Caco-2 (cell line): ENCODE data around the gene SPTB. TPM values are rescaled to one million over a fixed set of nuclear protein-coding genes. Genes with fewer than 3 reads are reported as not detected.

Experiments
- BruUV-seq: library from RNA; stranded (reverse); fragments of 400-500 nt; replicated peaks from 2 replicates; lab custom pipeline; 2021; lab: Mats Ljungman, UMichigan
- CTCF ChIA-PET: fragments of 300-600 bp; sonication (Branson Sonifier 250); formaldehyde crosslinking; loops from one replicate; lab custom pipeline; 2022; ENCODE audit warnings: antibody characterized with exemption; lab: Charles Lee
- POLR2A ChIA-PET: fragments of 300-600 bp; sonication (Branson Sonifier 250); formaldehyde crosslinking; loops from one replicate; lab custom pipeline; 2022; ENCODE audit warnings: antibody characterized with exemption; lab: Charles Lee
- DNase-seq, 2 experiments: peaks; one replicate each; pipeline versions ENCODE4 v3.0.0 to v3.0.0-alpha.2; 2020 to 2022
- H3K27me3 ChIP-seq: replicated peaks from 2 replicates; pipeline ENCODE4 v1.6.0; 2011; ENCODE audit warnings: low read length; ENCODE audit not compliant: control insufficient read depth, insufficient read depth
- H3K36me3 ChIP-seq: 2 replicates; pipeline ENCODE4 v1.5.1; 2011; ENCODE audit warnings: low read length; ENCODE audit not compliant: control insufficient read depth, insufficient read depth
- H3K4me1 ChIP-seq: fragments of 250-450 bp; sonication (Bioruptor Pico); 2 replicates; pipeline ENCODE4 v1.5.1; 2020; ENCODE audit warnings: mild to moderate bottlenecking
- H3K4me3 ChIP-seq: 2 replicates; pipeline ENCODE4 v1.5.1; 2011; ENCODE audit warnings: low read depth, mild to moderate bottlenecking, control low read depth, low read length
- H3K9me3 ChIP-seq: fragments of 250-450 bp; sonication (Bioruptor Pico); 2 replicates; pipeline ENCODE4 v1.5.1; 2020; ENCODE audit warnings: mild to moderate bottlenecking, moderate library complexity
- H3K27ac Mint-ChIP-seq: one replicate; pipeline ENCODE4 v1.8.0; 2022; ENCODE audit warnings: mixed read lengths; ENCODE audit not compliant: unreplicated experiment
- H3K27me3 Mint-ChIP-seq: one replicate; pipeline ENCODE4 v1.8.0; 2022; ENCODE audit warnings: mixed read lengths; ENCODE audit not compliant: insufficient read depth, unreplicated experiment
- H3K36me3 Mint-ChIP-seq: one replicate; pipeline ENCODE4 v1.8.0; 2022; ENCODE audit warnings: mild to moderate bottlenecking, mixed read lengths; ENCODE audit not compliant: insufficient read depth, unreplicated experiment
- H3K4me1 Mint-ChIP-seq: one replicate; pipeline ENCODE4 v1.8.0; 2022; ENCODE audit warnings: low read depth, mixed read lengths; ENCODE audit not compliant: unreplicated experiment
- H3K4me3 Mint-ChIP-seq: one replicate; pipeline ENCODE4 v1.8.0; 2022; ENCODE audit warnings: mild to moderate bottlenecking, moderate library complexity, mixed read lengths; ENCODE audit not compliant: unreplicated experiment
- H3K9me3 Mint-ChIP-seq: one replicate; pipeline ENCODE4 v1.8.0; 2022; ENCODE audit warnings: mixed read lengths; ENCODE audit not compliant: unreplicated experiment
- intact Hi-C: fragments of 100-400 bp; cut with micrococcal nuclease; formaldehyde crosslinking; loops from one replicate; pipeline ENCODE4 v1.10.0; 2022; ENCODE audit not compliant: unreplicated experiment
- total RNA-seq: library from RNA; stranded (reverse); gene quantifications from 2 replicates; pipeline ENCODE4 v1.2.3, GENCODE V29; 2022
- TF ChIP-seq, protein P1 (sequence below), 2 experiments: fragments of 200-600 bp in 1 of 2; IDR thresholded peaks; 1 replicate in 1 of 2; 2 replicates in 1 of 2; pipeline versions ENCODE4 v1.5.1 to v1.8.0; 2011 to 2022; ENCODE audit warnings: antibody characterized with exemption in 1 of 2, control low read depth in 1 of 2, inconsistent platforms in 1 of 2, low read depth in 1 of 2, low read length in 1 of 2, mild to moderate bottlenecking in 1 of 2, moderate library complexity in 1 of 2; ENCODE audit not compliant: insufficient read depth in 1 of 2, severe bottlenecking in 1 of 2, unreplicated experiment in 1 of 2

The SPTB gene
- total RNA-seq, 1 experiment from 2014 or later, result 1.7 TPM

DNA sequence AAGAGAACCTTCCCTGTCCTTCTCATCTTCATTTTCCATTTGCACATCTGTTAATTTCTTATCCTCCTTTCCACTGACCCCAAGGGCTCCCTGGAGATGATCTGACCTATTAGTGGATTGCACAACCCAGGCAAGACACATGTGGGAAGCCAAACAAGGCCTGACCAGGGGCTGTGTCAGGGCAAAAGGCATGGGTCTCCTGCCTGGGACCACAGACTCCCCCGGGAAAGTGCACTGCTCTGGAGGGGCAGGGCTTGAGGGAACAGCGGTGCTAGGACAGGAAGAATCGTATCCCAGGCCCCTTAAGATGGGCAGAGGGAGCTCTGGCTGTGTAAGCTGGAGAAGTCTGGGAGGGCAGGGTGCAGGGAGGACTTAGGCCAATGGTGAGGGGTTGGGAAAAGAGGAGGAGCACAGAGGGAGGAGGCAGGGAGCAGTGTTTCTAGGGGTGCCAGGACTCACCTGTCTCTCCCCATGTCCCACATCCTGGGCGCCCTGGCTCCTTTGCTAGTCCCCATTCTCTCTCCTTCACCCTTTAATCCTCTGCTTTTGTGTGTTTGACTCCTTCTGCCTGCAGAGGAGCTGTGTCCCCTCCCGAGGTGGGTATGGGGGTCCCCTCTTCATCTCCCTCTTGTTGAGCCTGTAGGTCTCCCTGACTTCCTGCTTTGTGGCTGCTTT is 150.2 kb downstream of the SPTB start:
- intact Hi-C loops, result no loop called here
- no peak for DNase-seq
- peaks cover 56% of the 10 kb centered on the region for H3K36me3 Mint-ChIP-seq
- H3K9me3 ChIP-seq, result no peaks in the 10 kb centered on the region
- H3K27me3 Mint-ChIP-seq, result no peaks in the 10 kb centered on the region
- H3K4me3 ChIP-seq, result no peak overlapping the region
- BruUV-seq, result no TSS peak
- H3K9me3 Mint-ChIP-seq, result no peaks in the 10 kb centered on the region
- peaks cover 16% of the 10 kb centered on the region for H3K36me3 ChIP-seq
- H3K4me1 Mint-ChIP-seq, result peaks cover 13% of the 10 kb centered on the region
- H3K4me1 ChIP-seq, result peaks cover 26% of the 10 kb centered on the region
- ChIA-PET CTCF (interaction anchor here (0.5 kb wide), 1 partner anchor 18 kb away, joined by 3 read pairs; no protein-coding TSS in a partner anchor), POLR2A (no interaction called here)
- no peak overlapping the region for H3K27ac Mint-ChIP-seq
- TF ChIP-seq, protein P1, sequence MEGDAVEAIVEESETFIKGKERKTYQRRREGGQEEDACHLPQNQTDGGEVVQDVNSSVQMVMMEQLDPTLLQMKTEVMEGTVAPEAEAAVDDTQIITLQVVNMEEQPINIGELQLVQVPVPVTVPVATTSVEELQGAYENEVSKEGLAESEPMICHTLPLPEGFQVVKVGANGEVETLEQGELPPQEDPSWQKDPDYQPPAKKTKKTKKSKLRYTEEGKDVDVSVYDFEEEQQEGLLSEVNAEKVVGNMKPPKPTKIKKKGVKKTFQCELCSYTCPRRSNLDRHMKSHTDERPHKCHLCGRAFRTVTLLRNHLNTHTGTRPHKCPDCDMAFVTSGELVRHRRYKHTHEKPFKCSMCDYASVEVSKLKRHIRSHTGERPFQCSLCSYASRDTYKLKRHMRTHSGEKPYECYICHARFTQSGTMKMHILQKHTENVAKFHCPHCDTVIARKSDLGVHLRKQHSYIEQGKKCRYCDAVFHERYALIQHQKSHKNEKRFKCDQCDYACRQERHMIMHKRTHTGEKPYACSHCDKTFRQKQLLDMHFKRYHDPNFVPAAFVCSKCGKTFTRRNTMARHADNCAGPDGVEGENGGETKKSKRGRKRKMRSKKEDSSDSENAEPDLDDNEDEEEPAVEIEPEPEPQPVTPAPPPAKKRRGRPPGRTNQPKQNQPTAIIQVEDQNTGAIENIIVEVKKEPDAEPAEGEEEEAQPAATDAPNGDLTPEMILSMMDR (IDR thresholded peaks at IDR 0.05; ENCODE audit: insufficient read depth in 1 of 2, low read depth in 1 of 2, low read length in 1 of 2, severe bottlenecking in 1 of 2, unreplicated experiment in 1 of 2), result no peak
- H3K27me3 ChIP-seq, result no peaks in the 10 kb centered on the region
- no peak overlapping the region for H3K4me3 Mint-ChIP-seq

DNA sequence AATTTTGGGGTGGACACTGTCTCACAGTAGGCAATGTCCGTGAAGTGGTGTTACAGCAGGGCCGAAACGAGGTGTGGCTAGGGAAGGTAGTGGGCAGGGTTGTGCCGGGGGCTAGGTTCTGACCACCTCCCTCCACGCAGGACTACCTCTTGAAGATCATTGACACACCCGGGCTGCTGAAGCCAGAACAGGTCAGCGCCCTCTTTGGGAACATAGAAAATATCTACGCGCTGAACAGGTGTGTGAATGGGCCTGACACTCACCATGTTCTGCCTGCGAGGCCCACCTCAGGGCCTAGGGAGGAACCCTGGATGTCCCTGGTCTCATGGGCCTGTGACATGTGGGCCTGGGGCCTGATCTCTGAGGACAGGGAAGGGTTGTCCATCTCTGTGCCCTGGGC is 150.9 kb downstream of the SPTB start:
- Mint-ChIP-seq H3K36me3 (peaks cover 61% of the 10 kb centered on the region), H3K27me3 (no peaks in the 10 kb centered on the region), H3K27ac (no peak overlapping the region), H3K4me3 (no peak overlapping the region), H3K4me1 (peaks cover 20% of the 10 kb centered on the region), H3K9me3 (no peaks in the 10 kb centered on the region)
- H3K4me1 ChIP-seq, result peaks cover 33% of the 10 kb centered on the region
- ChIA-PET CTCF (interaction anchor here (0.5 kb wide), 1 partner anchor 17 kb away, joined by 3 read pairs; no protein-coding TSS in a partner anchor), POLR2A (no interaction called here)
- BruUV-seq, result no TSS peak
- intact Hi-C loops, result no loop called here
- no peak overlapping the region for H3K4me3 ChIP-seq
- TF ChIP-seq, protein P1 (IDR thresholded peaks at IDR 0.05; ENCODE audit: insufficient read depth in 1 of 2, low read depth in 1 of 2, low read length in 1 of 2, severe bottlenecking in 1 of 2, unreplicated experiment in 1 of 2), result no peak
- H3K9me3 ChIP-seq, result no peaks in the 10 kb centered on the region
- H3K27me3 ChIP-seq, result no peaks in the 10 kb centered on the region
- H3K36me3 ChIP-seq, result peaks cover 16% of the 10 kb centered on the region
- no peak for DNase-seq

DNA sequence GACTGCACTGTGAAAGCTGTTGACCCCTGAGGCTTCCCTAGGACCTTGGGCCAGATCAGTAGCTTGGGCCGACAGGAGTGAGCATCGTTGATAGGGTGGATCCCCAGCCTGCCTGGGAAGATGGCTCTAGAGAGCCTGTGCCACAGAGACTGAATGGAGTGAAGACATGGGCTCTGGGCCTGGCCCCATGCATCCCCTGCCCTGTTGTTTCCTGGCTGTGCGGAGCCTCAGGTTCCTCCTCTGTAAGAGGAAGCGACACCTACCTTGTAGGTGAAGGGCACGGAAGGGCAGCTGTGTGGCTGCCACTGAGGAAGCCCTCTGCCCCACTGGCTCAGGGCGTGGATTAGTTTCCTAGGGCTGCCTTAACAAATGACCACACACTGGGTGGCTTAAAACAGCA is 151.6 kb downstream of the SPTB start:
- peak overlapping the region; percentile 57 for H3K27ac Mint-ChIP-seq
- no peak for DNase-seq
- Histone ChIP-seq H3K4me3 (no peak overlapping the region), H3K27me3 (no peaks in the 10 kb centered on the region), H3K9me3 (no peaks in the 10 kb centered on the region), H3K36me3 (peaks cover 16% of the 10 kb centered on the region), H3K4me1 (peaks cover 40% of the 10 kb centered on the region)
- intact Hi-C loops, result no loop called here
- ChIA-PET CTCF (no interaction called here), POLR2A (no interaction called here)
- no TSS peak for BruUV-seq
- no peaks in the 10 kb centered on the region for H3K27me3 Mint-ChIP-seq
- peaks cover 26% of the 10 kb centered on the region for H3K4me1 Mint-ChIP-seq
- TF ChIP-seq, protein P1 (IDR thresholded peaks at IDR 0.05; ENCODE audit: insufficient read depth in 1 of 2, low read depth in 1 of 2, low read length in 1 of 2, severe bottlenecking in 1 of 2, unreplicated experiment in 1 of 2), result no peak
- H3K4me3 Mint-ChIP-seq, result no peak overlapping the region
- peaks cover 55% of the 10 kb centered on the region for H3K36me3 Mint-ChIP-seq
- H3K9me3 Mint-ChIP-seq, result no peaks in the 10 kb centered on the region
